ENCODE data around the gene GAA. TPM values are rescaled to one million over a fixed set of nuclear protein-coding genes. Genes with fewer than 3 reads are reported as not detected.

Gene GAA
- total and polyA plus RNA-seq, 2 of the 13 experiments (the other 11 are each of a cell fraction or from before 2014, with no cell fraction given), result 21.6 to 36.4 TPM

GRCh38 chr17:80068301-80069222, 32.8 kb upstream of the GAA start (continued):
- TF ChIP-seq ZNF691 (CRISPR knock-in tag; IDR thresholded peaks at IDR 0.05; ENCODE audit: borderline replicate concordance, low read depth) (no peak), HBP1 (CRISPR knock-in tag; IDR thresholded peaks at IDR 0.05; ENCODE audit: low read depth) (no peak), ZNF256 (CRISPR knock-in tag; conservative IDR thresholded peaks at IDR 0.05) (no peak), ARID4A (CRISPR knock-in tag; IDR thresholded peaks at IDR 0.05; ENCODE audit: borderline replicate concordance) (peak; percentile 48; the same call in 1 of the 2 replicates), NFE2L2 (IDR thresholded peaks at IDR 0.05; ENCODE audit: low read length) (no peak), EED (CRISPR knock-in tag; IDR thresholded peaks at IDR 0.05) (no peak), TOPORS (CRISPR knock-in tag; IDR thresholded peaks at IDR 0.05) (no peak), HDAC1 (CRISPR knock-in tag; IDR thresholded peaks at IDR 0.05) (peak; percentile 30; the same call in 1 of the 2 replicates), ZNF703 (CRISPR knock-in tag; IDR thresholded peaks at IDR 0.05; ENCODE audit: borderline replicate concordance) (no peak), ZFX (CRISPR knock-in tag; IDR thresholded peaks at IDR 0.05; ENCODE audit: low read depth) (peak; percentile 70; the same call in 1 of the 2 replicates), DBP (CRISPR knock-in tag; IDR thresholded peaks at IDR 0.05; ENCODE audit: not compliant biosample characterization) (no peak), ZNF556 (CRISPR knock-in tag; IDR thresholded peaks at IDR 0.05; ENCODE audit: borderline replicate concordance) (no peak), GMEB1 (CRISPR knock-in tag; IDR thresholded peaks at IDR 0.05; ENCODE audit: borderline replicate concordance) (no peak), RAD21 (CRISPR knock-in tag; IDR thresholded peaks at IDR 0.05) (0 out of 2 replicates have a peak, but pooled peaks have one; percentile 6), ZNF430 (CRISPR knock-in tag; IDR thresholded peaks at IDR 0.05) (peak; percentile 27; the same call in 1 of the 2 replicates)

All from HepG2 (cell line).